ENCODE results near the gene SYCE3. TPM values are rescaled to one million over a fixed set of nuclear protein-coding genes. Genes with fewer than 3 reads are reported as not detected.

Gene SYCE3
- total and polyA plus RNA-seq, 9 of the 15 experiments (the other 6 are each of a cell fraction or from before 2014, with no cell fraction given): 0.56 TPM; not detected in 8

DNA sequence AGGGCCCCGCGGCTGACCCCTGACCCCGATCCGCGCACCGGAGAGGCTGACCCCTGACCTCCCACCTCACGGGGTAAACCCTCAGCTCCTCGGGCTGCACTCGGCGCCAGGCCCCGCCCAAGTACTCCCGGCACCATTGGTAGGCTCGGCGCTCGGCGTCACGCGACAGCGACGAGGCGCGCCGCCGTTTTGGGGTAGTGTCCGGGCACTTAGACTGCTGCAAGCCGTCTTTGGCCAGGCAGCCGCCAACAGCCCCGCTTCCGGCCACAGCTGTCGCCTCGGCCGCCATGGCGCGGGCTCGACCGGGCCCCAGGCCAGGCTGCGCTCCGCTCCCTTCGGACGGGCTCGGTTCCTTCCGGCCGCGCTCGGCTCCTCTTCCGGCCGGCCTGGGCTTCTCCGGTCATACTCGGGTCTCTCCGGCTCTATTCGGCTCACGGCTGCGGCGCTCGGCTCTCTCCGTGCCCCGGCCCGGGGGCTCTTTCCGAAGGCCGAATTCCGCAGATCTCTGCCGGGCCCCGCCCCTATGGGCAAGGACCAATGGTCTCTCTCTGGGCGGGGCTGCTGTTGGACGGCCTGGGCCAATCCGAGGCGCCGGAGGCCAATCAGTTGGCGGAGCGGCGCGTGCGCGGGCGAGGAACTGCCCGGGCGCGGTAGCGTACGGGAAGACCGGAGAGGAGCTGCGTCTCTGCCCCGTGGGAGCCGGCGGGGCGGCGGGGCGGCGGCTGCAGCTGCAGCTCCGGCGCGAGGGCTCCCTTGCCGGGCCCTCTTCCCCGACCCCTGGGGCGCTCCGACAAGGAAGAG lies 20.0 kb upstream of the SYCE3 start, which contains the start of gene CHKB (continued):
- TF ChIP-seq, protein P1, sequence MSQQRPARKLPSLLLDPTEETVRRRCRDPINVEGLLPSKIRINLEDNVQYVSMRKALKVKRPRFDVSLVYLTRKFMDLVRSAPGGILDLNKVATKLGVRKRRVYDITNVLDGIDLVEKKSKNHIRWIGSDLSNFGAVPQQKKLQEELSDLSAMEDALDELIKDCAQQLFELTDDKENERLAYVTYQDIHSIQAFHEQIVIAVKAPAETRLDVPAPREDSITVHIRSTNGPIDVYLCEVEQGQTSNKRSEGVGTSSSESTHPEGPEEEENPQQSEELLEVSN (IDR thresholded peaks at IDR 0.05; ENCODE audit: borderline replicate concordance in 1 of 2, extremely low read depth in 1 of 2, insufficient read depth in 1 of 2, insufficient read length in 1 of 2, low read depth in 1 of 2, low read length in 1 of 2, poor library complexity in 1 of 2, severe bottlenecking in 1 of 2): peak in 1 of 2 experiments; percentile 70
- TF ChIP-seq, protein P2, sequence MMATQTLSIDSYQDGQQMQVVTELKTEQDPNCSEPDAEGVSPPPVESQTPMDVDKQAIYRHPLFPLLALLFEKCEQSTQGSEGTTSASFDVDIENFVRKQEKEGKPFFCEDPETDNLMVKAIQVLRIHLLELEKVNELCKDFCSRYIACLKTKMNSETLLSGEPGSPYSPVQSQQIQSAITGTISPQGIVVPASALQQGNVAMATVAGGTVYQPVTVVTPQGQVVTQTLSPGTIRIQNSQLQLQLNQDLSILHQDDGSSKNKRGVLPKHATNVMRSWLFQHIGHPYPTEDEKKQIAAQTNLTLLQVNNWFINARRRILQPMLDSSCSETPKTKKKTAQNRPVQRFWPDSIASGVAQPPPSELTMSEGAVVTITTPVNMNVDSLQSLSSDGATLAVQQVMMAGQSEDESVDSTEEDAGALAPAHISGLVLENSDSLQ (IDR thresholded peaks at IDR 0.05): peak; percentile 50
- TF ChIP-seq NBN (IDR thresholded peaks at IDR 0.05; ENCODE audit: low read depth) (no peak), POLR2B (IDR thresholded peaks at IDR 0.05; ENCODE audit: low read depth, partially characterized antibody) (peak; percentile 57), U2AF1 (optimal IDR thresholded peaks at IDR 0.05; ENCODE audit: low read depth, low read length) (peak; percentile 29), SMARCA5 (IDR thresholded peaks at IDR 0.05) (no peak), NUFIP1 (IDR thresholded peaks at IDR 0.05; ENCODE audit: partially characterized antibody) (no peak), CBX8 (IDR thresholded peaks at IDR 0.05; ENCODE audit: borderline replicate concordance, extremely low read depth, low read depth, low read length, poor library complexity, severe bottlenecking) (no peak), FOXM1 (IDR thresholded peaks at IDR 0.05; ENCODE audit: low read depth) (no peak), FOXM1 (CRISPR knock-in tag; IDR thresholded peaks at IDR 0.05; ENCODE audit: low read depth) (no peak), GATA2 (CRISPR knock-in tag; IDR thresholded peaks at IDR 0.05) (no peak), EP400 (IDR thresholded peaks at IDR 0.05) (peak; percentile 56; the same call in 1 of the 2 replicates), ATF7 (IDR thresholded peaks at IDR 0.05) (peak; percentile 39), CSDE1 (IDR thresholded peaks at IDR 0.05) (no peak), NR2C1 (IDR thresholded peaks at IDR 0.05) (peak; percentile 96), NR2C1 (tag; IDR thresholded peaks at IDR 0.05) (peak; percentile 97)
- TF ChIP-seq, protein P3, sequence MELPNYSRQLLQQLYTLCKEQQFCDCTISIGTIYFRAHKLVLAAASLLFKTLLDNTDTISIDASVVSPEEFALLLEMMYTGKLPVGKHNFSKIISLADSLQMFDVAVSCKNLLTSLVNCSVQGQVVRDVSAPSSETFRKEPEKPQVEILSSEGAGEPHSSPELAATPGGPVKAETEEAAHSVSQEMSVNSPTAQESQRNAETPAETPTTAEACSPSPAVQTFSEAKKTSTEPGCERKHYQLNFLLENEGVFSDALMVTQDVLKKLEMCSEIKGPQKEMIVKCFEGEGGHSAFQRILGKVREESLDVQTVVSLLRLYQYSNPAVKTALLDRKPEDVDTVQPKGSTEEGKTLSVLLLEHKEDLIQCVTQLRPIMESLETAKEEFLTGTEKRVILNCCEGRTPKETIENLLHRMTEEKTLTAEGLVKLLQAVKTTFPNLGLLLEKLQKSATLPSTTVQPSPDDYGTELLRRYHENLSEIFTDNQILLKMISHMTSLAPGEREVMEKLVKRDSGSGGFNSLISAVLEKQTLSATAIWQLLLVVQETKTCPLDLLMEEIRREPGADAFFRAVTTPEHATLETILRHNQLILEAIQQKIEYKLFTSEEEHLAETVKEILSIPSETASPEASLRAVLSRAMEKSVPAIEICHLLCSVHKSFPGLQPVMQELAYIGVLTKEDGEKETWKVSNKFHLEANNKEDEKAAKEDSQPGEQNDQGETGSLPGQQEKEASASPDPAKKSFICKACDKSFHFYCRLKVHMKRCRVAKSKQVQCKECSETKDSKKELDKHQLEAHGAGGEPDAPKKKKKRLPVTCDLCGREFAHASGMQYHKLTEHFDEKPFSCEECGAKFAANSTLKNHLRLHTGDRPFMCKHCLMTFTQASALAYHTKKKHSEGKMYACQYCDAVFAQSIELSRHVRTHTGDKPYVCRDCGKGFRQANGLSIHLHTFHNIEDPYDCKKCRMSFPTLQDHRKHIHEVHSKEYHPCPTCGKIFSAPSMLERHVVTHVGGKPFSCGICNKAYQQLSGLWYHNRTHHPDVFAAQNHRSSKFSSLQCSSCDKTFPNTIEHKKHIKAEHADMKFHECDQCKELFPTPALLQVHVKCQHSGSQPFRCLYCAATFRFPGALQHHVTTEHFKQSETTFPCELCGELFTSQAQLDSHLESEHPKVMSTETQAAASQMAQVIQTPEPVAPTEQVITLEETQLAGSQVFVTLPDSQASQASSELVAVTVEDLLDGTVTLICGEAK (IDR thresholded peaks at IDR 0.05): peak; percentile 76
- TF ChIP-seq, protein P3 (CRISPR knock-in tag; IDR thresholded peaks at IDR 0.05): no peak

Measured in K562 (cell line).